H9 (cell line): ENCODE measurements around the gene BICD1. TPM values are rescaled to one million over a fixed set of nuclear protein-coding genes. Genes with fewer than 3 reads are reported as not detected.
"Not testable (repeated sequence)": the region's sequence is repeated elsewhere in the genome, so short reads cannot be mapped to it uniquely, and the experiment has no call there.

Experiments used
- DNase-seq: peaks from one replicate; pipeline ENCODE4 v3.0.0-alpha.2; 2017
- H2AFZ ChIP-seq: one replicate; pipeline ENCODE4 v1.6.1; 2013; ENCODE audit warnings: mild to moderate bottlenecking, low read length, control low read depth, moderate library complexity
- H2AK5ac ChIP-seq: 2 replicates; pipeline ENCODE4 v1.6.1; 2013; ENCODE audit warnings: low read length, control low read depth, mixed read lengths; ENCODE audit not compliant: insufficient read length
- H2BK120ac ChIP-seq: one replicate; pipeline ENCODE4 v1.6.1; 2013; ENCODE audit warnings: low read depth, mild to moderate bottlenecking, low read length, control low read depth, inconsistent platforms; ENCODE audit not compliant: poor library complexity, severe bottlenecking
- H2BK12ac ChIP-seq: 2 replicates; pipeline ENCODE4 v1.6.1; 2013; ENCODE audit warnings: low read length, control low read depth, mixed read lengths, low read depth; ENCODE audit not compliant: insufficient read length
- H2BK15ac ChIP-seq: 2 replicates; pipeline ENCODE4 v1.6.1; 2013; ENCODE audit warnings: low read depth, low read length, control low read depth
- H2BK20ac ChIP-seq: one replicate; pipeline ENCODE4 v1.6.1; 2013; ENCODE audit warnings: low read depth, mild to moderate bottlenecking, low read length, control low read depth, inconsistent platforms; ENCODE audit not compliant: poor library complexity, severe bottlenecking
- H2BK5ac ChIP-seq: 2 replicates; pipeline ENCODE4 v1.6.1; 2013; ENCODE audit warnings: low read length, control low read depth, mixed read lengths; ENCODE audit not compliant: insufficient read length
- H3K14ac ChIP-seq: 2 replicates; pipeline ENCODE4 v1.6.1; 2013; ENCODE audit warnings: low read length, control low read depth; ENCODE audit not compliant: insufficient read depth
- H3K18ac ChIP-seq: 2 replicates; pipeline ENCODE4 v1.6.1; 2013; ENCODE audit warnings: low read depth, mild to moderate bottlenecking, mixed read lengths, low read length, control low read depth; ENCODE audit not compliant: insufficient read length
- H3K23ac ChIP-seq: 2 replicates; pipeline ENCODE4 v1.6.1; 2013; ENCODE audit warnings: low read length, control low read depth, mixed read lengths, low read depth; ENCODE audit not compliant: insufficient read length
- H3K23me2 ChIP-seq: 2 replicates; pipeline ENCODE4 v1.6.1; 2013; ENCODE audit warnings: low read depth, mild to moderate bottlenecking, mixed read lengths, low read length, control low read depth; ENCODE audit not compliant: insufficient read length, poor library complexity, severe bottlenecking
- H3K27ac ChIP-seq: 2 replicates; pipeline ENCODE4 v1.5.1; 2013; ENCODE audit warnings: low read length, control low read depth, mixed read lengths, low read depth; ENCODE audit not compliant: insufficient read length
- H3K27me3 ChIP-seq: 2 replicates; pipeline ENCODE4 v1.6.1; 2013; ENCODE audit warnings: low read length, control low read depth, inconsistent platforms; ENCODE audit not compliant: insufficient read depth
- H3K4ac ChIP-seq: 2 replicates; pipeline ENCODE4 v1.6.1; 2013; ENCODE audit warnings: low read depth, mild to moderate bottlenecking, control low read depth, inconsistent platforms, low read length, moderate library complexity
- H3K4me1 ChIP-seq: 2 replicates; pipeline ENCODE4 v1.6.1; 2013; ENCODE audit warnings: low read length, control low read depth, inconsistent platforms; ENCODE audit not compliant: insufficient read depth
- H3K4me2 ChIP-seq: 2 replicates; pipeline ENCODE4 v1.6.1; 2013; ENCODE audit warnings: low read length, control low read depth, mixed read lengths; ENCODE audit not compliant: insufficient read length, insufficient read depth
- H3K56ac ChIP-seq: 2 replicates; pipeline ENCODE4 v1.6.1; 2013; ENCODE audit warnings: low read depth, mild to moderate bottlenecking, mixed read lengths, low read length, control low read depth; ENCODE audit not compliant: insufficient read length
- H3K79me1 ChIP-seq: 2 replicates; pipeline ENCODE4 v1.6.1; 2013; ENCODE audit warnings: low read depth, mild to moderate bottlenecking, moderate library complexity, low read length, control low read depth, inconsistent platforms; ENCODE audit not compliant: insufficient read depth, poor library complexity, severe bottlenecking
- H3K79me2 ChIP-seq: 2 replicates; pipeline ENCODE4 v1.6.1; 2013; ENCODE audit warnings: low read length, control low read depth, inconsistent platforms; ENCODE audit not compliant: insufficient read depth
- H3K9ac ChIP-seq: 2 replicates; pipeline ENCODE4 v1.6.1; 2013; ENCODE audit warnings: low read length, control low read depth, mixed read lengths; ENCODE audit not compliant: insufficient read length; ENCODE audit errors: extremely low read depth
- H3K9me3 ChIP-seq: one replicate; pipeline ENCODE4 v1.6.1; 2013; ENCODE audit warnings: low read depth, low read length, inconsistent platforms; ENCODE audit not compliant: control insufficient read depth
- H3T11ph ChIP-seq: one replicate; pipeline ENCODE4 v1.6.1; 2013; ENCODE audit warnings: mild to moderate bottlenecking, low read length, control low read depth, inconsistent platforms
- H4K20me1 ChIP-seq: one replicate; pipeline ENCODE4 v1.6.1; 2013; ENCODE audit not compliant: control insufficient read depth, insufficient read length, insufficient read depth
- H4K5ac ChIP-seq: 2 replicates; pipeline ENCODE4 v1.6.1; 2013; ENCODE audit warnings: low read depth, mild to moderate bottlenecking, mixed read lengths, low read length, control low read depth; ENCODE audit not compliant: insufficient read length
- H4K8ac ChIP-seq: replicated peaks from 2 replicates; pipeline ENCODE4 v1.6.1; 2013; ENCODE audit warnings: low read length, control low read depth, mixed read lengths, low read depth; ENCODE audit not compliant: insufficient read length
- H4K91ac ChIP-seq: 2 replicates; pipeline ENCODE4 v1.6.1; 2013; ENCODE audit warnings: low read depth, mild to moderate bottlenecking, moderate library complexity, mixed read lengths, low read length, control low read depth; ENCODE audit not compliant: insufficient read length
- H3K27ac Mint-ChIP-seq, 3 experiments: 2 replicates in 2 of 3; 3 replicates in 1 of 3; pipeline ENCODE4 v1.8.0; 2020 to 2021; ENCODE audit warnings: mixed read lengths in 3 of 3, mild to moderate bottlenecking in 1 of 3, moderate library complexity in 1 of 3
- H3K27me3 Mint-ChIP-seq: 2 replicates; pipeline ENCODE4 v1.8.0; 2021; ENCODE audit warnings: low read depth, mild to moderate bottlenecking, moderate library complexity, mixed read lengths
- H3K36me3 Mint-ChIP-seq, 3 experiments: 2 replicates in 2 of 3; 3 replicates in 1 of 3; pipeline ENCODE4 v1.8.0; 2020 to 2021; ENCODE audit warnings: low read depth in 3 of 3, mixed read lengths in 3 of 3; ENCODE audit not compliant: insufficient read depth in 1 of 3
- H3K4me1 Mint-ChIP-seq, 2 experiments: 2 replicates each; pipeline ENCODE4 v1.8.0; 2020; ENCODE audit warnings: mixed read lengths in 2 of 2
- H3K4me3 Mint-ChIP-seq, 2 experiments: 2 replicates in 1 of 2; 3 replicates in 1 of 2; pipeline ENCODE4 v1.8.0; 2020 to 2021; ENCODE audit warnings: mild to moderate bottlenecking in 2 of 2, mixed read lengths in 2 of 2, moderate library complexity in 1 of 2
- H3K9me3 Mint-ChIP-seq, 2 experiments: 2 replicates in 1 of 2; 3 replicates in 1 of 2; pipeline ENCODE4 v1.8.0; 2020; ENCODE audit warnings: mild to moderate bottlenecking in 2 of 2, mixed read lengths in 2 of 2, moderate library complexity in 1 of 2
- WGBS: extraction: QIAGEN DNeasy Blood & Tissue Kit; methylation state at CpG from one replicate; pipeline ENCODE4 v1.1.7; 2013; ENCODE audit warnings: missing lambda C conversion rate, low lambda C conversion rate, mixed read lengths; ENCODE audit not compliant: insufficient read length; ENCODE audit errors: extremely low coverage; 5-methylcytosine and 5-hydroxymethylcytosine counted together
- total RNA-seq: library from RNA; stranded (reverse); gene quantifications from 2 replicates; pipeline ENCODE4 v1.2.1, GENCODE V29; 2021
- TF ChIP-seq, protein P1 (sequence below): fragments of 200-600 bp; sonication (generic); conservative IDR thresholded peaks from 3 replicates; pipeline ENCODE4 v1.8.0; 2021; ENCODE audit warnings: antibody characterized with exemption, mild to moderate bottlenecking

The BICD1 gene
- total RNA-seq, 1 experiment from 2014 or later, result 134 TPM

DNA sequence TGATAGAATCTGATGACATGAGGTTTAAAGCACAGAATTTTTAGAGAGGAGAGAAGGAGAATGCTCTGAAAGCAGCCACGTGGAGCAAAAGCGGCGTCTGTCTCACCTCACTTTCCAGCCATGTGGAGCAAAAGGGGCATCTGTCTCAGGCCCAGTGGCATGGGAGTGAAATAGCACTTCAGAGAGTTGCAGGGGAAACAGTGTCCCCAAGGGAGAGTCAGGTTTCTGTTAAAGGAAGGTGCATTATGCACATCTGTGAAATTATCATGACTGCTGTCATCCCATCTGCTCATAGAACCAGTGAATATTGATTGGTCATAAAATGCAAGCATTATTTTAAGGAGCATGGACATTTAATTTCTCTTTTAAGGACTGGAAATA lies 124.0 kb downstream of the BICD1 start:
- Histone ChIP-seq H2BK120ac (no peak overlapping the region), H3K23me2 (no peaks in the 10 kb centered on the region), H2BK12ac (no peak overlapping the region), H3K79me1 (peaks cover 4% of the 10 kb centered on the region), H4K5ac (no peak overlapping the region), H3K23ac (no peak overlapping the region), H2AFZ (no peak overlapping the region), H3K14ac (no peak overlapping the region), H4K91ac (no peak overlapping the region), H3K79me2 (no peaks in the 10 kb centered on the region), H4K20me1 (no peaks in the 10 kb centered on the region), H3K18ac (no peak overlapping the region), H4K8ac (no peak overlapping the region), H3K27me3 (no peaks in the 10 kb centered on the region), H2BK20ac (no peak overlapping the region), H3K4ac (no peak overlapping the region), H3K4me2 (no peak overlapping the region), H3K9ac (no peak overlapping the region), H3K56ac (no peak overlapping the region), H3K4me1 (no peaks in the 10 kb centered on the region; the same call in 1 of the 2 replicates), H2BK15ac (no peak overlapping the region), H3T11ph (no peak overlapping the region), H3K9me3 (no peaks in the 10 kb centered on the region), H2BK5ac (no peak overlapping the region), H3K27ac (no peak overlapping the region), H2AK5ac (no peak overlapping the region)
- peaks cover 0 to 3% of the 10 kb centered on the region in 2 experiments; a peak in 1 of 4 replicates for H3K4me1 Mint-ChIP-seq
- no peak overlapping the region for H3K4me3 Mint-ChIP-seq
- H3K36me3 Mint-ChIP-seq, result peaks cover 9 to 14% (median 10%) of the 10 kb centered on the region in 3 experiments
- no peak for DNase-seq
- no peak overlapping the region for H3K27ac Mint-ChIP-seq
- no CpG with 5 or more reads among the region's 3 CpGs for WGBS
- no peaks in the 10 kb centered on the region for H3K27me3 Mint-ChIP-seq
- no peaks in the 10 kb centered on the region; a peak in 1 of 5 replicates for H3K9me3 Mint-ChIP-seq
- TF ChIP-seq, protein P1, sequence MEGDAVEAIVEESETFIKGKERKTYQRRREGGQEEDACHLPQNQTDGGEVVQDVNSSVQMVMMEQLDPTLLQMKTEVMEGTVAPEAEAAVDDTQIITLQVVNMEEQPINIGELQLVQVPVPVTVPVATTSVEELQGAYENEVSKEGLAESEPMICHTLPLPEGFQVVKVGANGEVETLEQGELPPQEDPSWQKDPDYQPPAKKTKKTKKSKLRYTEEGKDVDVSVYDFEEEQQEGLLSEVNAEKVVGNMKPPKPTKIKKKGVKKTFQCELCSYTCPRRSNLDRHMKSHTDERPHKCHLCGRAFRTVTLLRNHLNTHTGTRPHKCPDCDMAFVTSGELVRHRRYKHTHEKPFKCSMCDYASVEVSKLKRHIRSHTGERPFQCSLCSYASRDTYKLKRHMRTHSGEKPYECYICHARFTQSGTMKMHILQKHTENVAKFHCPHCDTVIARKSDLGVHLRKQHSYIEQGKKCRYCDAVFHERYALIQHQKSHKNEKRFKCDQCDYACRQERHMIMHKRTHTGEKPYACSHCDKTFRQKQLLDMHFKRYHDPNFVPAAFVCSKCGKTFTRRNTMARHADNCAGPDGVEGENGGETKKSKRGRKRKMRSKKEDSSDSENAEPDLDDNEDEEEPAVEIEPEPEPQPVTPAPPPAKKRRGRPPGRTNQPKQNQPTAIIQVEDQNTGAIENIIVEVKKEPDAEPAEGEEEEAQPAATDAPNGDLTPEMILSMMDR, result no peak

GRCh38 chr12:32231361-32231760 lies 124.7 kb downstream of the BICD1 start:
- not testable (repeated sequence) for H3K56ac ChIP-seq, H2BK12ac ChIP-seq, H3K4me1 ChIP-seq, H3K4me3 Mint-ChIP-seq, H2BK5ac ChIP-seq, H3K9me3 ChIP-seq, H2BK15ac ChIP-seq, H4K20me1 ChIP-seq, H4K5ac ChIP-seq, H3K27ac Mint-ChIP-seq, H4K91ac ChIP-seq, H3K23ac ChIP-seq, H3K9ac ChIP-seq, H3K14ac ChIP-seq, H3T11ph ChIP-seq, H3K79me1 ChIP-seq, H3K27me3 ChIP-seq, H3K23me2 ChIP-seq, H3K9me3 Mint-ChIP-seq, H3K27me3 Mint-ChIP-seq, H2BK120ac ChIP-seq, H3K27ac ChIP-seq, H3K4me1 Mint-ChIP-seq, DNase-seq, H3K18ac ChIP-seq, H2AFZ ChIP-seq, H2AK5ac ChIP-seq, H2BK20ac ChIP-seq, H4K8ac ChIP-seq, H3K79me2 ChIP-seq, H3K4ac ChIP-seq, H3K4me2 ChIP-seq
- H3K36me3 Mint-ChIP-seq, result peaks cover 7 to 17% (median 10%) of the 10 kb centered on the region in 3 experiments; a peak in 6 of 7 replicates
- WGBS, result no CpG with 5 or more reads among the region's 2 CpGs
